Left renal pelvis (tissue), 4 donors: ENCODE results near the gene PARP2. TPM values are rescaled to one million over a fixed set of nuclear protein-coding genes. Genes with fewer than 3 reads are reported as not detected.

Experiments used
- DNase-seq, 4 donors: peaks; one replicate each; pipeline ENCODE4 v3.0.0-alpha.2; 2013; ENCODE audit warnings: low read depth in 4 of 4, low spot score in 3 of 4
- polyA plus RNA-seq, 4 donors: library from polyadenylated mRNA; unstranded; fragments of 120-200 nt; gene quantifications; one replicate each; pipeline ENCODE4 v1.2.1, GENCODE V29; 2013; ENCODE audit not compliant: insufficient read length in 4 of 4

Gene PARP2
- polyA plus RNA-seq, 4 donors: 54.5 to 66.3 (median 57.3) TPM

- no peak for DNase-seq
Measured at GRCh38 chr14:20391505-20391904, 48.1 kb downstream of the PARP2 start.

GRCh38 chr14:20397511-20397910, 54.1 kb downstream of the PARP2 start:
- no peak for DNase-seq

- DNase-seq: no peak
Measured at GRCh38 chr14:20400589-20400964, 57.1 kb downstream of the PARP2 start.

GRCh38 chr14:20400965-20401593, 57.6 kb downstream of the PARP2 start:
- DNase-seq: no peak

GRCh38 chr14:20403521-20403920, 60.1 kb downstream of the PARP2 start:
- DNase-seq: no peak

Other genes starting within 250 kb of the PARP2 start
- under 1 TPM in 3 of 4 donors, not detected in 1; 0.03 to 0.11 (median 0.04) TPM for gene OR4K17, start 232.9 kb upstream of the PARP2 start, polyA plus RNA-seq
- gene OR4N5, start 204.8 kb upstream of the PARP2 start, polyA plus RNA-seq: not detected
- gene OR11G2, start 152.7 kb upstream of the PARP2 start, polyA plus RNA-seq: under 1 TPM in 1 of 4 donors, not detected in 3; 0.06 TPM
- gene OR11H6, start 119.9 kb upstream of the PARP2 start, polyA plus RNA-seq: not detected
- gene OR11H7, start 114.7 kb upstream of the PARP2 start, polyA plus RNA-seq: under 1 TPM; 0.45 to 0.75 (median 0.64) TPM
- under 1 TPM in 1 of 4 donors, not detected in 3; 0.09 TPM for gene OR11H4, start 104.3 kb upstream of the PARP2 start, polyA plus RNA-seq
- 10 to 100 TPM; 19.3 to 27.2 (median 25.9) TPM for gene TTC5, start 37.7 kb upstream of the PARP2 start, polyA plus RNA-seq
- 100 to 1,000 TPM in 3 of 4 donors, 10 to 100 TPM in 1; 77.2 to 132 (median 119) TPM for gene CCNB1IP1, start 10.4 kb upstream of the PARP2 start, polyA plus RNA-seq
- gene TEP1, start 69.9 kb downstream of the PARP2 start, polyA plus RNA-seq: 10 to 100 TPM; 11.3 to 19.5 (median 18.0) TPM
- gene KLHL33, start 92.5 kb downstream of the PARP2 start, polyA plus RNA-seq: under 1 TPM; 0.29 to 0.90 (median 0.57) TPM
- gene OSGEP, start 111.2 kb downstream of the PARP2 start, polyA plus RNA-seq: 10 to 100 TPM; 39.6 to 80.8 (median 52.7) TPM
- gene APEX1, start 111.6 kb downstream of the PARP2 start, polyA plus RNA-seq: 100 to 1,000 TPM; 238 to 343 (median 315) TPM
- gene PIP4P1, start 117.8 kb downstream of the PARP2 start, polyA plus RNA-seq: 10 to 100 TPM; 32.9 to 37.8 (median 34.8) TPM
- gene PNP, start 125.8 kb downstream of the PARP2 start, polyA plus RNA-seq: 10 to 100 TPM; 15.3 to 96.7 (median 57.6) TPM
- gene RNASE10, start 161.9 kb downstream of the PARP2 start, polyA plus RNA-seq: under 1 TPM in 1 of 4 donors, not detected in 3; 0.29 TPM
- gene RNASE9, start 217.4 kb downstream of the PARP2 start, polyA plus RNA-seq: not detected
- not detected for gene RNASE11, start 244.4 kb downstream of the PARP2 start, polyA plus RNA-seq
- not detected for gene RNASE12, start 247.7 kb downstream of the PARP2 start, polyA plus RNA-seq